ENCODE measurements around the gene PDZD4. TPM values are rescaled to one million over a fixed set of nuclear protein-coding genes. Genes with fewer than 3 reads are reported as not detected.

The PDZD4 gene
- total and polyA plus RNA-seq, 2 of the 4 experiments (the other 2 are of a cell fraction): under 0.01 to 0.38 TPM

GRCh38 chrX:153844509-153845082, 14.3 kb upstream of the PDZD4 start:
- Histone ChIP-seq H3K4me1 (ENCODE audit: control insufficient read depth, insufficient read depth, low read length) (no peaks in the 10 kb centered on the region), H3K4me2 (ENCODE audit: low read depth, low read length) (no peak overlapping the region), H3K27ac (ENCODE audit: insufficient read depth, low read length) (no peak overlapping the region), H3K9me1 (ENCODE audit: insufficient read depth, low read length) (no peaks in the 10 kb centered on the region), H2BK20ac (ENCODE audit: low read depth, low read length) (no peak overlapping the region), H2AFZ (replicated peaks; ENCODE audit: low read length, poor library complexity) (no peak overlapping the region), H3K23ac (ENCODE audit: low read depth, low read length) (no peak overlapping the region), H3K9ac (ENCODE audit: low read depth, low read length) (no peak overlapping the region), H3K4ac (ENCODE audit: low read depth, low read length) (no peak overlapping the region), H4K5ac (ENCODE audit: low read depth, low read length) (no peak overlapping the region), H3K4me3 (ENCODE audit: insufficient read depth, low read depth, low read length) (no peak overlapping the region), H3K79me1 (ENCODE audit: low read depth in 1 of 2, low read length in 2 of 2) (no peaks in the 10 kb centered on the region), H4K8ac (ENCODE audit: low read depth in 2 of 2, low read length in 2 of 2) (no peak overlapping the region), H2BK120ac (ENCODE audit: low read depth, low read length) (no peak overlapping the region), H3K56ac (ENCODE audit: extremely low read depth, insufficient read depth, low read length) (no peak overlapping the region), H3K27me3 (ENCODE audit: control insufficient read depth, insufficient read depth, low read length) (peaks cover 24% of the 10 kb centered on the region), H4K20me1 (ENCODE audit: insufficient read depth, low read length) (no peaks in the 10 kb centered on the region), H3K9me3 (ENCODE audit: control insufficient read depth, insufficient read depth, low read length) (peaks cover 4% of the 10 kb centered on the region), H3K36me3 (ENCODE audit: control insufficient read depth, insufficient read depth, low read length) (no peaks in the 10 kb centered on the region), H2AK9ac (replicated peaks; ENCODE audit: low read depth, low read length, poor library complexity) (no peak overlapping the region), H4K91ac (ENCODE audit: insufficient read depth, low read depth, low read length) (no peak overlapping the region), H3K18ac (ENCODE audit: low read depth, low read length) (no peak overlapping the region), H2BK15ac (ENCODE audit: low read depth, low read length) (no peak overlapping the region), H3K14ac (replicated peaks; ENCODE audit: low read depth, low read length) (no peak overlapping the region), H2BK5ac (ENCODE audit: low read depth, low read length, poor library complexity, severe bottlenecking) (no peak overlapping the region), H2AK5ac (ENCODE audit: low read depth, low read length) (no peak overlapping the region)
- dilution Hi-C loops (cut with HindIII; ENCODE audit: low sequenced_read_pairs, unreplicated experiment) (no loop called here), intact Hi-C loops (cut with micrococcal nuclease) (no loop called here), in situ Hi-C loops (cut with MboI; ENCODE audit: low sequenced_read_pairs) (no loop called here)
- BruUV-seq (replicated peaks): no TSS peak
- no peak for DNase-seq
- TF ChIP-seq RFX5 (IDR thresholded peaks at IDR 0.05; ENCODE audit: low read depth, low read length) (no peak), MAFK (IDR thresholded peaks at IDR 0.05; ENCODE audit: low read depth, low read length) (peak; percentile 95)
- ChIA-PET POLR2A (ENCODE audit: unreplicated experiment) (no interaction called here), CTCF (no interaction called here)
- no CpG with 5 or more reads among the region's 6 CpGs for WGBS, 2 experiments (ENCODE audit: extremely low coverage in 2 of 2, insufficient read length in 1 of 2)
- ATAC-seq (ENCODE audit: low read depth): no peak

Measured in IMR-90 (cell line).